HCT116 (cell line): ENCODE data around the gene POMT2. TPM values are rescaled to one million over a fixed set of nuclear protein-coding genes. Genes with fewer than 3 reads are reported as not detected.
A peak's percentile ranks its signal among the peaks of the same experiment; 100 is the strongest.

ENCODE experiments used
- ATAC-seq: fragments of 200-7000 bp; cut with Tn5 transposase; 2 replicates; pipeline ENCODE4 v1.9.1; 2020; ENCODE audit warnings: mild to moderate bottlenecking, moderate library complexity
- BruUV-seq: library from RNA; stranded (reverse); fragments of 400-500 nt; replicated peaks from 2 replicates; lab custom pipeline; 2021; lab: Mats Ljungman, UMichigan
- CTCF ChIA-PET: fragments of 300-600 bp; sonication (Branson Sonifier 250); formaldehyde crosslinking; loops from one replicate; lab custom pipeline; 2021; ENCODE audit warnings: antibody characterized with exemption; lab: Charles Lee
- POLR2A ChIA-PET: fragments of 300-600, 350-600 bp; sonication (Branson Sonifier 250); formaldehyde crosslinking; loops from one replicate; lab custom pipeline; 2021; ENCODE audit warnings: antibody characterized with exemption; lab: Charles Lee
- RAD21 ChIA-PET, 2 experiments: fragments of 300-600 bp; sonication (Branson Sonifier 250); formaldehyde crosslinking; loops; one replicate each; lab custom pipeline; 2023; ENCODE audit warnings: low total read pairs in 2 of 2; ENCODE audit not compliant: uncharacterized antibody in 2 of 2, unreplicated experiment in 2 of 2, low non-redundant PET in 1 of 2; lab: Charles Lee
- DNase-seq: peaks from one replicate; pipeline ENCODE4 v3.0.0-alpha.2; 2010; ENCODE audit warnings: low read depth, low spot score
- H2AFZ ChIP-seq: fragments of 200-600 bp; shearing (Covaris generic), sonication (generic); 2 replicates; pipeline ENCODE4 v1.6.1; 2017; ENCODE audit warnings: low read depth, mixed run types, mixed read lengths, antibody characterized with exemption, low read length; ENCODE audit not compliant: poor library complexity, severe bottlenecking
- H3K27ac ChIP-seq: 2 replicates; pipeline ENCODE4 v1.5.1; 2012; ENCODE audit warnings: low read depth, low read length
- H3K27me3 ChIP-seq: fragments of 200-600 bp; sonication (generic); 2 replicates; pipeline ENCODE4 v1.6.1; 2016; ENCODE audit warnings: mixed run types, low read length, mixed read lengths; ENCODE audit not compliant: insufficient read depth
- H3K36me3 ChIP-seq, 2 experiments: fragments of 200-500 bp in 1 of 2; fragments of 200-600 bp in 1 of 2; sonication (Bioruptor generic) in 1 of 2; sonication (generic) in 1 of 2; 2 replicates each; pipeline versions ENCODE4 v1.5.1 to v1.6.1; 2014 to 2016; ENCODE audit warnings: low read length in 2 of 2, inconsistent platforms in 1 of 2, mixed read lengths in 1 of 2, mixed run types in 1 of 2; ENCODE audit not compliant: insufficient read depth in 2 of 2, control insufficient read depth in 1 of 2
- H3K4me1 ChIP-seq, 2 experiments: fragments of 200-600 bp in 1 of 2; sonication (generic) in 1 of 2; 2 replicates each; pipeline versions ENCODE4 v1.5.1 to v1.6.1; 2012 to 2017; ENCODE audit warnings: low read length in 2 of 2, inconsistent platforms in 1 of 2, mild to moderate bottlenecking in 1 of 2, mixed read lengths in 1 of 2, mixed run types in 1 of 2, moderate library complexity in 1 of 2; ENCODE audit not compliant: insufficient read depth in 2 of 2, control insufficient read depth in 1 of 2
- H3K4me2 ChIP-seq: fragments of 200-600 bp; sonication (generic); 2 replicates; pipeline ENCODE4 v1.6.1; 2017; ENCODE audit warnings: mixed run types, low read length, mixed read lengths
- H3K4me3 ChIP-seq, 2 experiments: fragments of 200-600 bp in 1 of 2; sonication (generic) in 1 of 2; replicated peaks in 1 of 2; 2 replicates each; pipeline ENCODE4 v1.5.1; 2011 to 2016; ENCODE audit warnings: low read length in 2 of 2, control low read depth in 1 of 2, low read depth in 1 of 2, mild to moderate bottlenecking in 1 of 2, mixed read lengths in 1 of 2, mixed run types in 1 of 2
- H3K79me2 ChIP-seq: fragments of 200-600 bp; sonication (generic); 2 replicates; pipeline ENCODE4 v1.6.1; 2017; ENCODE audit warnings: mild to moderate bottlenecking, mixed run types, low read length, moderate library complexity, mixed read lengths; ENCODE audit not compliant: insufficient read depth
- H3K9ac ChIP-seq: fragments of 200-600 bp; sonication (generic); 2 replicates; pipeline ENCODE4 v1.6.1; 2016; ENCODE audit warnings: low read length, mixed read lengths
- H3K9me2 ChIP-seq: fragments of 200-600 bp; sonication (generic), shearing (Covaris generic); 2 replicates; pipeline ENCODE4 v1.6.1; 2017; ENCODE audit warnings: mixed run types, mild to moderate bottlenecking, moderate library complexity; ENCODE audit not compliant: insufficient read depth
- H3K9me3 ChIP-seq, 2 experiments: fragments of 200-500 bp in 1 of 2; fragments of 200-600 bp in 1 of 2; sonication (Bioruptor generic) in 1 of 2; sonication (generic) in 1 of 2; 2 replicates each; pipeline ENCODE4 v1.6.1; 2014 to 2017; ENCODE audit warnings: low read length in 2 of 2, mixed read lengths in 2 of 2, inconsistent platforms in 1 of 2, low read depth in 1 of 2, mild to moderate bottlenecking in 1 of 2, mixed run types in 1 of 2, moderate library complexity in 1 of 2; ENCODE audit not compliant: control insufficient read depth in 1 of 2, insufficient read depth in 1 of 2
- H4K20me1 ChIP-seq: fragments of 200-600 bp; sonication (generic), shearing (Covaris generic); 2 replicates; pipeline ENCODE4 v1.6.1; 2017; ENCODE audit warnings: mixed run types, mild to moderate bottlenecking, moderate library complexity; ENCODE audit not compliant: insufficient read depth
- CBX3 ChIP-seq: IDR thresholded peaks from 2 replicates; pipeline ENCODE4 v1.6.1; 2012; ENCODE audit warnings: low read depth
- CEBPB ChIP-seq: IDR thresholded peaks from 2 replicates; pipeline ENCODE4 v1.6.1; 2012; ENCODE audit warnings: low read depth
- EGR1 ChIP-seq: IDR thresholded peaks from 2 replicates; pipeline ENCODE4 v1.6.1; 2012; ENCODE audit warnings: low read depth
- ELF1 ChIP-seq: IDR thresholded peaks from 2 replicates; pipeline ENCODE4 v1.6.1; 2012; ENCODE audit warnings: low read depth, borderline replicate concordance
- EZH2 ChIP-seq: fragments of 200-600 bp; sonication (generic); IDR thresholded peaks from 2 replicates; pipeline ENCODE4 v1.6.1; 2017; ENCODE audit warnings: antibody characterized with exemption, mixed run types
- JUND ChIP-seq: IDR thresholded peaks from 2 replicates; pipeline ENCODE4 v1.6.1; 2012
- MAX ChIP-seq: IDR thresholded peaks from 2 replicates; pipeline ENCODE4 v1.6.1; 2012
- SP1 ChIP-seq: IDR thresholded peaks from 2 replicates; pipeline ENCODE4 v1.6.1; 2012; ENCODE audit warnings: low read depth
- SRF ChIP-seq: IDR thresholded peaks from 2 replicates; pipeline ENCODE4 v1.6.1; 2012; ENCODE audit warnings: low read depth
- ZNF274 ChIP-seq: fragments of 200-500 bp; sonication (Bioruptor generic); IDR thresholded peaks from 2 replicates; pipeline ENCODE4 v1.6.1; 2014; ENCODE audit warnings: mild to moderate bottlenecking, low read depth, low read length, inconsistent platforms
- intact Hi-C: fragments of 100-400 bp; cut with micrococcal nuclease; formaldehyde crosslinking; loops from 2 replicates; pipeline ENCODE4 v1.10.0; 2022
- total RNA-seq: library from RNA; stranded (reverse); gene quantifications from one replicate; pipeline ENCODE4 v1.2.1, GENCODE V29; 2021; ENCODE audit not compliant: unreplicated experiment
- TF ChIP-seq, protein P1 (sequence below): IDR thresholded peaks from 2 replicates; pipeline ENCODE4 v1.6.1; 2012
- TF ChIP-seq, protein P2 (sequence below): IDR thresholded peaks from 2 replicates; pipeline ENCODE4 v1.6.1; 2011; ENCODE audit warnings: mild to moderate bottlenecking, low read length, moderate library complexity; ENCODE audit not compliant: insufficient replicate concordance; ENCODE audit errors: extremely low read depth

Gene POMT2
- total RNA-seq, 1 experiment from 2014 or later, result 30.2 TPM

- ATAC-seq (peak; percentile 29; the same call in 1 of the 2 replicates), DNase-seq (no peak)
- H3K36me3 ChIP-seq, result no peaks in the 10 kb centered on the region
- ChIA-PET POLR2A (no interaction called here), CTCF (no interaction called here), RAD21 (no interaction called here)
- H3K79me2 ChIP-seq, result no peaks in the 10 kb centered on the region
- no peak overlapping the region for H3K9ac ChIP-seq
- H3K4me1 ChIP-seq, result no peaks in the 10 kb centered on the region
- H3K27me3 ChIP-seq, result no peaks in the 10 kb centered on the region
- H3K27ac ChIP-seq, result no peak overlapping the region
- no peak overlapping the region for H2AFZ ChIP-seq
- TF ChIP-seq EGR1 (no peak), JUND (no peak), MAX (no peak), EZH2 (no peak), ZNF274 (no peak), SP1 (no peak), CEBPB (no peak), ELF1 (no peak), CBX3 (no peak), SRF (no peak)
- TF ChIP-seq, protein P1, sequence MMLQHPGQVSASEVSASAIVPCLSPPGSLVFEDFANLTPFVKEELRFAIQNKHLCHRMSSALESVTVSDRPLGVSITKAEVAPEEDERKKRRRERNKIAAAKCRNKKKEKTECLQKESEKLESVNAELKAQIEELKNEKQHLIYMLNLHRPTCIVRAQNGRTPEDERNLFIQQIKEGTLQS, result no peak
- TF ChIP-seq, protein P2, sequence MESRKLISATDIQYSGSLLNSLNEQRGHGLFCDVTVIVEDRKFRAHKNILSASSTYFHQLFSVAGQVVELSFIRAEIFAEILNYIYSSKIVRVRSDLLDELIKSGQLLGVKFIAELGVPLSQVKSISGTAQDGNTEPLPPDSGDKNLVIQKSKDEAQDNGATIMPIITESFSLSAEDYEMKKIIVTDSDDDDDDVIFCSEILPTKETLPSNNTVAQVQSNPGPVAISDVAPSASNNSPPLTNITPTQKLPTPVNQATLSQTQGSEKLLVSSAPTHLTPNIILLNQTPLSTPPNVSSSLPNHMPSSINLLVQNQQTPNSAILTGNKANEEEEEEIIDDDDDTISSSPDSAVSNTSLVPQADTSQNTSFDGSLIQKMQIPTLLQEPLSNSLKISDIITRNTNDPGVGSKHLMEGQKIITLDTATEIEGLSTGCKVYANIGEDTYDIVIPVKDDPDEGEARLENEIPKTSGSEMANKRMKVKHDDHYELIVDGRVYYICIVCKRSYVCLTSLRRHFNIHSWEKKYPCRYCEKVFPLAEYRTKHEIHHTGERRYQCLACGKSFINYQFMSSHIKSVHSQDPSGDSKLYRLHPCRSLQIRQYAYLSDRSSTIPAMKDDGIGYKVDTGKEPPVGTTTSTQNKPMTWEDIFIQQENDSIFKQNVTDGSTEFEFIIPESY, result no peak
- no TSS peak for BruUV-seq
- H3K9me2 ChIP-seq, result no peaks in the 10 kb centered on the region
- intact Hi-C loops, result no loop called here
- H3K4me3 ChIP-seq, result no peak overlapping the region
- no peaks in the 10 kb centered on the region for H4K20me1 ChIP-seq
- no peak overlapping the region for H3K4me2 ChIP-seq
- no peaks in the 10 kb centered on the region for H3K9me3 ChIP-seq
Observed at GRCh38 chr14:77268989-77269600, 51.6 kb downstream of the POMT2 start.
